Activated naive CD4-positive, alpha-beta T cell treated with Interleukin-2 at 50 U/mL for 16 hours (primary cell): ENCODE measurements around the gene DAZ3.
"Not testable (repeated sequence)": the region's sequence is repeated elsewhere in the genome, so short reads cannot be mapped to it uniquely, and the experiment has no call there.

Experiments used
- DNase-seq: peaks from one replicate; pipeline ENCODE4 v3.0.0-alpha.2; 2020

DAZ3 gene, protein sequence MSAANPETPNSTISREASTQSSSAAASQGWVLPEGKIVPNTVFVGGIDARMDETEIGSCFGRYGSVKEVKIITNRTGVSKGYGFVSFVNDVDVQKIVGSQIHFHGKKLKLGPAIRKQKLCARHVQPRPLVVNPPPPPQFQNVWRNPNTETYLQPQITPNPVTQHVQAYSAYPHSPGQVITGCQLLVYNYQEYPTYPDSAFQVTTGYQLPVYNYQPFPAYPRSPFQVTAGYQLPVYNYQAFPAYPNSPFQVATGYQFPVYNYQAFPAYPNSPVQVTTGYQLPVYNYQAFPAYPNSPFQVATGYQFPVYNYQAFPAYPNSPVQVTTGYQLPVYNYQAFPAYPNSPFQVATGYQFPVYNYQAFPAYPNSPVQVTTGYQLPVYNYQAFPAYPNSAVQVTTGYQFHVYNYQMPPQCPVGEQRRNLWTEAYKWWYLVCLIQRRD

DNA sequence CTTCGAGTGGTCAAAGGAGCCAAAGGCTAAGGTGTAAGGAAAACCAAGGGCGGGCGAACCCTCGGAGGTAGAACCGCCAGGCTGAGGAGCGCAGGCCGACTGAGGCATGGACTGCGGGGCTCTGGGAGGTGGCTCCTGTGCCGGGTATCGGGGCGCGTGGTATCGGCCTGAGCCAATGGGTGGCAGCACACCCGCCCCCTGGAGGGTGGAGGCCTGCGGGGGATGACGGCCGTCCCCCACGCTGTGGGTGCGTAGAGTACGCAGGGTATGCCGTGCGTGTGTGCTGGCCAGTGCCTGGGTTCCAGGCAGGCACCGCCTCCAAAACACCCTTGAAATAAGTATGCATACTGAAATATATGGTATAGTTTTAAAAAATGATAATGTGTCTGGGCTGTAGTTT lies at the start of gene DAZ3:
Gene DAZ3 (minus strand): TSS at position 101 of the 400 bp plus-strand sequence. CDS start 208 bp downstream, outside the sequence.
- DNase-seq = not testable (repeated sequence)

DNA sequence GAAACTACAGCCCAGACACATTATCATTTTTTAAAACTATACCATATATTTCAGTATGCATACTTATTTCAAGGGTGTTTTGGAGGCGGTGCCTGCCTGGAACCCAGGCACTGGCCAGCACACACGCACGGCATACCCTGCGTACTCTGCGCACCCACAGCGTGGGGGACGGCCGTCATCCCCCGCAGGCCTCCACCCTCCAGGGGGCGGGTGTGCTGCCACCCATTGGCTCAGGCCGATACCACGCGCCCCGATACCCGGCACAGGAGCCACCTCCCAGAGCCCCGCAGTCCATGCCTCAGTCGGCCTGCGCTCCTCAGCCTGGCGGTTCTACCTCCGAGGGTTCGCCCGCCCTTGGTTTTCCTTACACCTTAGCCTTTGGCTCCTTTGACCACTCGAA lies 20.4 kb upstream of the DAZ3 start, which contains the start of gene DAZ4:
Gene DAZ4 (plus strand): TSS at position 301 of the 400 bp plus-strand sequence. CDS start 208 bp downstream, outside the sequence.
- DNase-seq = not testable (repeated sequence)

DNA sequence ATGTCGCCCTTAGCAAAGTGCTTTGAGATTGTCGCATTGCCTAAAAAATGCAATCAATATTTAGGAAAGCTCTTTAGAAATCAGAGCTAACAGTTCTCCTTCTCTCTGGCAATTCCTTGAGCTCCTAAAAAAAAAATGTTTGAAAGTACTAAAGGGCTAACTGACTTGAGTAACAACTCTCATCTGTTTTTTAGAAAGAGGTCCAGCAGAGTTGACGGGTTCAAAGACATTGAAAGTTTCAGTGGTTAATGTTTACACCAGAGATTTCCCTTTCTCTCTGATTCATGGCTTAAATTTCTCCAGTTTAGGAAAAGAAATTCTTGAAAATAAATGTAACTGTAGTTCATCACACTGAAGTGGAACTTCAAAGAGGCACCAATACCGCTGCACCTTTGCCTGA lies 11.9 kb upstream of the DAZ3 start:
- not testable (repeated sequence) for DNase-seq

DNA sequence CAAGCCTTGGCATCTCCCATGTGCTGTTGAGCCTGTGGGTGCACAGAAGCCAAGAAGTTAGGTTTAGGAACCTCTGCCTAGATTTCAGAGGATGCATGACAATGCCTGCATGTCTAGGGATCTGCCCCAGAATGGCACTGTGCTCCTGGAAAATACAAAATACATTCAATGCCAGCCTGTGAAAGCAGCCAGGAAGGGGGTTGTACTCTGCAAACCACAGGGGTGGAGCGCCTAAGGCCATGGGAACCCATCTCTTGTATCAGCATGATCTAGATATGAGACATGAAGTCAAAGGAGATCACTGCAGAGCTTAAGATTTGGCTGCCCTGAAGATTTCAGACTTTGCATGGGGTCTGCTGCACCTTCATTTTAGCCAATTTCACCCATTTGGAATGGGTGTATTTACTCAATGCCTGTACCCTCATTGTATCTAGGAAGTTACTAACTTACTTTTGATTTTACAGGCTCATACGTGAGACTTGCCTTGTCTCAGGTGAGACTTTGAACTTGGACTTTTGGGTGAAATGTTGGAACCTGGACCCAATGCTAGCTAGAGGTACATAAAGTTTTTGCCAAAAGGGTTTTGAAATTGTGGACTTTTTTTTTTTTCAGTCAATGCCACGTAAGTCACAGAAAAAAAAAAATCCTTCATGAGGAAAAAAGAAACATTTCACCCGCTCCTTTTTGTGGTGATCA lies 11.1 kb upstream of the DAZ3 start:
- not testable (repeated sequence) for DNase-seq

DNA sequence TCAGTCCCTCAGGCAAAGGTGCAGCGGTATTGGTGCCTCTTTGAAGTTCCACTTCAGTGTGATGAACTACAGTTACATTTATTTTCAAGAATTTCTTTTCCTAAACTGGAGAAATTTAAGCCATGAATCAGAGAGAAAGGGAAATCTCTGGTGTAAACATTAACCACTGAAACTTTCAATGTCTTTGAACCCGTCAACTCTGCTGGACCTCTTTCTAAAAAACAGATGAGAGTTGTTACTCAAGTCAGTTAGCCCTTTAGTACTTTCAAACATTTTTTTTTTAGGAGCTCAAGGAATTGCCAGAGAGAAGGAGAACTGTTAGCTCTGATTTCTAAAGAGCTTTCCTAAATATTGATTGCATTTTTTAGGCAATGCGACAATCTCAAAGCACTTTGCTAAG lies 8.6 kb upstream of the DAZ3 start:
- not testable (repeated sequence) for DNase-seq
